Right renal cortex interstitium (tissue), 3 donors: ENCODE data around the gene BBS9. TPM values are rescaled to one million over a fixed set of nuclear protein-coding genes. Genes with fewer than 3 reads are reported as not detected.
A peak's percentile ranks its signal among the peaks of the same experiment; 100 is the strongest.
"Not testable (repeated sequence)": the region's sequence is repeated elsewhere in the genome, so short reads cannot be mapped to it uniquely, and the experiment has no call there.

ENCODE experiments used
- DNase-seq, 3 donors: peaks; one replicate each; pipeline ENCODE4 v3.0.0-alpha.2; 2013; ENCODE audit warnings: low read depth in 3 of 3, low spot score in 2 of 3
- polyA plus RNA-seq, 3 donors: library from polyadenylated mRNA; unstranded; fragments of 120-200 nt; gene quantifications; one replicate each; pipeline ENCODE4 v1.2.1, GENCODE V29; 2013; ENCODE audit not compliant: insufficient read length in 3 of 3

Gene BBS9
- polyA plus RNA-seq, 3 donors: 15.6 to 19.3 (median 16.3) TPM

DNA sequence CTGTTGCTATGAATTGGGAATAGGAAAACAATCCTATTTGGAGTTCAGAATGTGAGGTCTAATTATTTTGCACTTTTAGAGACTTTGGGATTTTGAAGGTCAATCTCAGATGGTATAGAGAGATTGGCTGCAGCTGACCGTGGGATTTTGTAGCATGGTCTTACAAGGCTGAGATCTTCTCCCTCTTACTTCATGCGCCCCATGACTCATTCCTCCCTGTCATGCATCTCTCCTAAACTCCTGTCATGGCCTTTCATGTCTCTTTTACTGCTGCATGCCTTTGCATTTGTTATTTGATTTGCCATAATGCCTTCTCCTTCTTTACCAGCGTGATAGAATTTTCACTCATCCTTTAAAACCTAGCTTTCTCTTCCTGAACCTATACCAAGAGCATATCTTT, 133.1 kb downstream of the BBS9 start:
- DNase-seq: no peak

GRCh38 chr7:33271839-33272371, 142.5 kb downstream of the BBS9 start:
- not testable (repeated sequence) for DNase-seq

GRCh38 chr7:33273356-33273755, 144.0 kb downstream of the BBS9 start:
- DNase-seq: no peak

GRCh38 chr7:33276325-33276724, 147.0 kb downstream of the BBS9 start:
- DNase-seq: no peak

GRCh38 chr7:33276729-33277128, 147.4 kb downstream of the BBS9 start:
- DNase-seq: no peak

DNA sequence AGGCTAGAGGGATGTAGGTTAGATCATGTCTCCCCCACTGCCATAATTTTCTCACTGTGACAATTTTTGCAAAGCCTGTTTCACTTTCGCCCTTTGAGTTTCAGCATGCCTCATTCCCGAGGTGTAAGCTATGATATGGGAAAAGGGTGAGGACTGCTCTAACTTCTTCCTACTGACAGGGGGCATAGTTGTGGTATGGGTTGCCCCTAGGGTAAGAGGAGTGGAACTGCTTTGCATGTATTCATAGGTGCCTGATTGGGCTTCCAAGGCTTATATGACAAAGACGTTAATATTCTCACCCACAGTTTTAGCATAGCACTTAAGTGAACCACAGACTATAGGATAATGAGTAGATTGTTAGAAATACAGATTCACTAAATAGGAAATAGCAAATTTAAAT, 148.7 kb downstream of the BBS9 start:
- no peak for DNase-seq

- DNase-seq: peak; percentile 10 to 15 (median 15)
Observed at GRCh38 chr7:33286501-33286900, 157.1 kb downstream of the BBS9 start.

GRCh38 chr7:33287738-33288137, 158.4 kb downstream of the BBS9 start:
- no peak for DNase-seq

DNA sequence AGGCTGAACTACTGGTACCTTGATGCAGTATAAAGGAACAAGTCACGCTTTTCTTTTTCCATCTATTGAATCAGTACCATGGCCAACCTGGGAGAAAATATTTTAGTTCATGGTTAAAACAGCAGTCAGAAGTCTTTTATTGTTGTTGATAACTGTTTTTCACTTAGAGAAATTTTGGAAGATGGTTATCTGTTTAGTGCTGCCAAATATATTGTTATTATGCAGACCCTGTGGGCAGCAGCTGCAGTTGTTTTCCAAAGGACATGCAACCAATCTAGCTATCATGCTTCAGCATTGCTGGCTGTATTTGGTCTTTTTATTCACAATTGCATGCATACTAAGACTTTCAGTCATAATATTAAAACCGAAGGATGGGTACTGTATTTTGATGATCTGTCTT, 169.5 kb downstream of the BBS9 start:
- no peak for DNase-seq

DNA sequence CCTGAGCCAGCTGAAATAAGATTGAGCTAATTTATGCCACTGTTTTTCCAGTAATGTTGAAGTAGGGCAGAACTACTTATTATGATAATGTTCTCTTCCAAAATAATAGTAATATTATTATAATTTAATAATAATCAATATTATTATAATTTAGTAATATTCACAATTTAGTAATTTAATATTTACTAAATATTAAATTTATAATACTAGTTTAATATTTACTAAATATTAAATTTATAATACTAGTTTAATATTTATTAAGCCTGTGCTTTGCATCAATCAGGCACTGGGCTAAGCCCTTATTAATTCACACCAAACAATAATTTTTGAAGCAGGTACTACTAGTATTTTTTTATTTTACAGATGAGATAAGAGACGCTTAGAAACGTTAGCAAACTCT, 170.1 kb downstream of the BBS9 start:
- no peak for DNase-seq

GRCh38 chr7:33300131-33300530, 170.8 kb downstream of the BBS9 start:
- no peak for DNase-seq

DNA sequence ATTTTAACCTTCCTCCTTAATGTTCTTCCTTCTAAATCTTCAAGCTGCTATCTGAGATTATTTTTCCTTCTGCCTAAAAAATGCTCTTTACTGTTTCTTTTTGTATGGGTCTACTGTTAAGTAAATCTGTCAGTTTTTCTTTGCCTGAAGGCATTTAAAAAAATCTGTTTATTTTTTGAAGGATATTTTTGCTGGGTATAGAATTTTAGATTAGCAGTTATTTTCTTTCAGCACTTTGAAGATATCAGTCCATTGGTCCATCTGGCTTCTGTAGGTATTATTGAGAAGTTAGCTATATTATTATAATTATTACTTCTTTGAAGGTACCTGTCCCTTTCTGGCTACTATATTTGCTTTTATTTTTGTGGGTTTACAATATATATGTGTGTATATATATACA, 171.4 kb downstream of the BBS9 start:
- DNase-seq: no peak

GRCh38 chr7:33303978-33304557, 174.7 kb downstream of the BBS9 start:
- DNase-seq: not testable (repeated sequence)

DNA sequence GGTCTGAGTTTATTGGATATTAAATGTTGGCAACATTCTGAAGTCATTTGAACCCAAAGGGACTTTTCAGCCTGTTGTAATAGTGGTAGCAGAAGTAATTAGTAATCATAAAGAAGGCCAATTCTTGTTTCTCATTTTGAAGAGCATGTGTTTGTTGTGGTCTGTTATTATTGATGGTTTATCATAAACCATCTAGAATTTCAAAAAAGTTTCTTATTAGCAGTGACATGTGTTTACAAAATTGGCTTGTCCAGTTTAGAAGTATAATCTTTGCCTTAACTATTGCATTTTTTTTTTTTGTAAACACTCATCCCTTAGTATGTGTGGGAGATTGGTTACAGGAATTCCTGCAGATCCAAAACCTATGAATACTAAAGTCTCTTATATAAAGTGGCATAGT, 177.8 kb downstream of the BBS9 start:
- DNase-seq: no peak

DNA sequence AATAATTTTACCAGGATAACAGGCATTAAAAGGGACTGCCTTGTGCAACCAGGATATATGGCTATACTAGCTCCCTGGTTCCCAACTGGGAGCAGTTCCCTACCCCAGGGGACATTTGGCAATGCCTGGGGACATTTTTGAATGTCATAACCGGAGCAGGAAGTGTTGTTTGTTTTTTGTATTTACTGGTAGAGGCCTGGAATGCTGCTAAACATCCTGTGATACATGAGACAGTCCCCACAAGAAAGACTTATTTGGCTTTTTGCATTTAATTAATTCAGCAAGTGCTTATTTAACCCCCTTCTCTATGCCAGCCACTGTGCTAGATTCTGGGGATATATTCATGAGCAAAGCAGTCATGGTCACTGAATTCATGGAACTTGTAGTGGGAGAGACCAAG, 181.2 kb downstream of the BBS9 start:
- no peak for DNase-seq

DNA sequence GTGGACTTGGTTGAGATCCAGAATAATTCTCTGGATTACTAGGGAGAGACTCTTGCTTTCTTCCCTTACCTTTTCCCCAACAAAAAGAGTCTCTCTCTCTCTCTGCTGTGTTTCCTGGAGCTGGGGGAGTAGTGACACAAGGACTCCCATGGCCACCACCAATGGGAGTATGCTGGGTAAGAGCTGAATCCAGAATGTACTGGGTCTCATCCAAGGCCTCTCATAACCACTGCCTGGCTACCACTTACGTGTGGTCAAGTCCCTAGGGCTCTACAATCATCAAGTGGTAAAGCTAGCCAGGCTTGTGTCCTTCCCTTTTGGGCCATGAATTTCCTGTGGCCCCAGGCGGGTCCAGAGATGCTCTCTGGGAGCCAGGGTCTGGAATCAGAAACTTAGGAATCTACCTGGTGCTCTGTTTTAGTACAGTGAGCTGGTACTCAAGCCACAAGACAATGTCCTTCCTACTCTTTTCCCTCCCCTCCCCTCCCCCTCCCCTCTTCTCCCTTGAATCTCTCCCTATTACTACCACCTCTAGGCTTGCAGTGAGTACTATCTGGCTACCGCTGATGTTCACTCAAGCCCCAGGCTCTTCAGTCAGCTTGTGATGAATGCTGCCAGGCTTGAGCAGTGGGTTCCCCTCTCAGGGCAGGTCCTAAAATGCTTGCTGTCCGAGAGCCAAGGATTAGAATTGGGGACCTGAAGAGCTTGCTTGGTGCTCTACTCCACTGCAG, 196.6 kb downstream of the BBS9 start:
- no peak for DNase-seq

- DNase-seq: no peak
Observed at GRCh38 chr7:33326485-33326848, 197.1 kb downstream of the BBS9 start.

- no peak for DNase-seq
Observed at GRCh38 chr7:33327427-33327826, 198.1 kb downstream of the BBS9 start.

- no peak for DNase-seq
Observed at GRCh38 chr7:33334349-33334748, 205.0 kb downstream of the BBS9 start.

DNA sequence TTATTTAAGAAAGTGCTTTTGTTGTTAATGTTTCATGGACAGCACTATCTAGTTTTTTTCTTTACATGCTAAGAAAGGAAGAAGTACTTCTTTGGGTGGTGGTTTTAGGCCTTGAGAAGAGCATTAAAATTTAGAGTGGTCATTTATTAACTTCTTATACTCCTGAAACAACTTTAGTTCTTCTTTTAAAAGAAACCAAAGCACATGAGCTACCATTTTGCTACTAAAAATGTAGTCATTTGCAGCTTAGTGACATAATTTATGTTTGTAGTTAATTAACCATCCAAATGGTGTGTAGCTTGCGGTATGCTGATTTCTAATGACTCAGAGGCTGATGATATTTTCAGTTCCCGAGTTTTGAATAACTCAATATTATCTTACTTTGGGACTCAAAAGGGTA, 207.5 kb downstream of the BBS9 start:
- no peak for DNase-seq

GRCh38 chr7:33339074-33339790, 209.9 kb downstream of the BBS9 start:
- no peak for DNase-seq

DNA sequence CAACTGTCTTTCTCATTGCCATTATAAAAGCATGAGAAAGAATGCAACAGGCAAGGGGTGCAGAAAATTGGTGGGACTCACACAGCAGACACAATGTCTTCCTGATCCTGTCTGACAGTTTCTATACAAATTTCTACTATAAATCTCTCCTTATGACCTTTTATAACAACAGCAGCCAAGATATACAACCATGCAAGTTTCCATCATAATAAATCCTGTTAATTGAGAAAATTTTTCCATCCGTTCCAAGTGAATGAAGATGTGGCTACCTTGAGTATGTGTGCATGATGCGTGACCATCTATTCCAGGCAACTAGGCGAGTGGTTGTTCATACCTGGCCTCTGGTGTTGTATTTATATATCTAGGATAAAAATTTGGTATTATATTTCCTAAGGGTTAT, 216.7 kb downstream of the BBS9 start:
- no peak for DNase-seq
